Putamen (tissue), 1 donor: ENCODE measurements around the gene HMGN3.

Experiments
- DNase-seq: peaks from one replicate; pipeline ENCODE4 v3.0.0-alpha.2; 2016; ENCODE audit warnings: low spot score

The HMGN3 gene

GRCh38 chr6:79232696-79233462 lies 1.6 kb downstream of the HMGN3 start:
- no peak for DNase-seq

- no peak for DNase-seq
Measured at GRCh38 chr6:79231666-79232065, 2.8 kb downstream of the HMGN3 start.

DNA sequence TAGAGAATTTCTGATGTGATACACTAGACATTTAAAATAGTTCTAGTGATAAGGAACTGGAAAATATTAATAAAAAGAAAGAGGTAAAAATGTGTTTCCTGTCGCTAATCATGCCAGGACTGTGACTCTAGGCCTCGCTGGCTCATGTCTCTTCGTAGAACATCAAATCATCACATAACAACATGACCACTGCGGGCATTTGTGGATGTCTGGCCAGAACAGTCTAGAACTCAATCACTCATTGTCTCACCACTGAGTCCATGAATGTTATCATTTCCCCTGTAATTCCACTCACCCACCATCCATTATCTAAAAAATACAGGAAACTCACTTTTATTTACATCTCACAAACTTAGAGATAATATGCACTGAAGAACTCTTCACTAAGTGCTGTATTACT lies 3.4 kb downstream of the HMGN3 start:
- DNase-seq, result no peak

GRCh38 chr6:79230149-79230548 lies 4.3 kb downstream of the HMGN3 start:
- no peak for DNase-seq

- DNase-seq, result no peak
Measured at GRCh38 chr6:79227445-79227844, 7.0 kb downstream of the HMGN3 start.

GRCh38 chr6:79226660-79227059 lies 7.8 kb downstream of the HMGN3 start:
- DNase-seq, result no peak

- no peak for DNase-seq
Measured at GRCh38 chr6:79225717-79226599, 8.5 kb downstream of the HMGN3 start.

- no peak for DNase-seq
Measured at GRCh38 chr6:79223611-79224404, 10.7 kb downstream of the HMGN3 start.

DNA sequence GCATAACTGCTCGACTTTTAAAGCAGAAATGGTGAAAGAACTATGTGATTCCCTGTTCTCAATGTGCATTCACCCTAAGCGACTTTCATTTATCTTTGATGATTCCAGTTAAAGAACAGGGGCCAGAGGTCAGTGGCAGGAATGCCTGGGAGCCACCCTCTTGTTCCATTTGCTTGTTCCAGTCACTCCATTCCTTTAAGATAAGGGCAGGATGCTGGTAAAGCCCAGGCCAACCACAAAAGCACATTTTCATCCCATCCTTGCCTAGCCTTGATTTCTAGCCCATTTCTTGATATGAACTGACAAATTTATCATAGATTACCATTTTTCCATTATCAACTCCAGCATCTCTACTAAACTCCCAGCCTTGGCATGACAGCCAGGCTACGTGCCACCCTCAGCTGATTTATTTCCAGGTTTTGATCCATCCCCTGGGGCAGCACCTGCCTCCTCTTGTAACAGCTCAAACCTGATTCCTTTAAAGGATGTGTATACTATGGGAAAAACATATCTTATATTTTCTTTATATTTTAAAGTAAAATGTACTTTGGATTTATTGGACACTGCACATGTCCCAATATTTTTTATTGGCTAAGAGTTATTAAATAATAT lies 19.2 kb downstream of the HMGN3 start:
- DNase-seq, result no peak

DNA sequence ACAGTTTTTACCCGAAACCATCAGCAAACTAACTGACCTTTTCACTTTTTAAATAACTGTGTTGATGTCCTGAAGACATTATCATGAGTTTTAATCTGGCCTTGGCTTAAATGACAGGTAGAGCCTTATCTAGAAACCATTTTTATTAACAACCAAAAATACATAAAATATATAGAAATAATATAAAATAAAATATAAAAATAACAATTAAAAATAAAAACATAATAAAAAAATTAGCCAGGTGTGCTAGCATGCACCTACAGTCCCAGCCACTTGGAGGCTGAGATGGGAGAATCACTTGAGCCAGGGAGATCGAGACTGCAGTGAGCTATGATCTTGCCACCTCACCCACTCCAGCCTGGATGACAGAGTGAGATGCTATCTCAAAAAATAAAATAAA lies 21.6 kb downstream of the HMGN3 start:
- DNase-seq, result no peak

DNA sequence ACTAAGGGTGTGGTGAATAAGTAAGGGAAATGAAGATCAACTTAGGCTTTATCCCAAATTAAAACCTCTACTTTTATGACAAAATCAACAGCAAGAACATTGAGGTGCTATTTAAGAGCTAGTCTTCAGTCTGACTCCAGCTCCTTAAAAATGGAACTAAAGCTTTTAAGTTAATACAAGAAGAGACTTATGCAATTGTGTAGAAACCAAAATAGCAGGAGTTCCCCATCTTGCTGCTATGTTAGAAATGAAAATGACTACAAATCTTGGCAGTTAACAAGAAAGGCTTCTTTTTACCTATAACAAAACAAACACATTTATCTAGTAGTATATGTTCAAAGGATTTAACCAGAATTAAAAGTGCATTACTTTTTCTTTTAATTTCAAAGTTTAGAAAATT lies 25.7 kb downstream of the HMGN3 start:
- no peak for DNase-seq

GRCh38 chr6:79203753-79204253 lies 30.7 kb downstream of the HMGN3 start:
- DNase-seq, result no peak

- DNase-seq, result no peak
Measured at GRCh38 chr6:79202556-79202955, 31.9 kb downstream of the HMGN3 start.

DNA sequence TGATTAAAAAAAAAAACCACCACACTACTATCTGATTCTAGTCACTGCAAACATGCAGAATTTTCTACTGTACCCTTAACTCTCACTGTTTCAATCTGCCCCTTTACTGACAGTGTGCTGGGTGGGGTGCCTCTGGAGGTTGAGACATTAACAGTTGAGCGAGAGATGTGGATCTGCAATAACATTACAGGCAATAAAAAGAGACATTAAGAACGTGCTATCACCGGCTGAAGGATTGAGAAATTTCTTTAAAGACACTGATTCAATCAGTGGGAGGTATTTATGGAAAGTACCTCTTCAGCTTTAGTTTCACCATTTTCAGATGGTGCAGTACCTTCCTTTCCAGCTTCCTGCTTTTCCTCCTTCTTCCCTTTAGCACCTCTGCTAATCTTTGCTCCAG lies 32.5 kb downstream of the HMGN3 start:
- DNase-seq, result peak; percentile 24

DNA sequence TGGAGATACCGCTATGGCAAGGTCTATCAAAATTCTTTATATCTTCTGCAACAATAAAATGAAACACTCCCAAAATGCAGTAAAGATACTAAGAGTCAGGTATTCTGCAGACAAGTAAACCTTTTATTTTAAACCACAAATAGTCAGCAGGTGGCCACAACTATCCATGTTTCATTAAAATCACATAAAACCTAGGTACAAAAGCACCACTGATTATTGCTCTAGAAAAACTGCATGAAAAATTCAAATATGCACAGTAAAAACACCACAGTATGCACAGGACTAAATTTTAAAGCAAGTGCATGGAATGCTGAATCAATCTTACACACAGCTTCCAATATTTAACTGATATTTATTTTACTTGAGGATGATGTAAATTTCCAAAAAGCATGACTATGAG lies 33.3 kb downstream of the HMGN3 start:
- no peak for DNase-seq

DNA sequence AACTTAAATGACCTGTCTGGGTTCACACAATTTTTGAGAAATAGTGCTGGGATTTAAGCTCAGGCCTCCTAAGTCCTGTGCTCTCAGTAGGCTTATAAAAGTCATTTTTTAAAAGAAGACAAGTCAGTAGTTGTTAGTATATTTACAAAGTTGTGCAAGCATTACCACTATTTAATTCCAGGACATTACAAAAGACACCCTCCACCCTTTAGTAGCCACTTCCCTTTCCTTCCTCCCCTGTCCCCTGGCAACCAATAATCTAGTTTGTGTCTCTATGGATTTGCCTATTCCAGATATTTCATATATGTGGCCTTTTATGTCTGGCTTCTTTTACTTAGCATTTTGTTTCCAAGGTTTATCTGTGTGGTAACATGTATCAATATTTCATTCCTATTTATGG lies 37.6 kb downstream of the HMGN3 start:
- DNase-seq, result no peak

DNA sequence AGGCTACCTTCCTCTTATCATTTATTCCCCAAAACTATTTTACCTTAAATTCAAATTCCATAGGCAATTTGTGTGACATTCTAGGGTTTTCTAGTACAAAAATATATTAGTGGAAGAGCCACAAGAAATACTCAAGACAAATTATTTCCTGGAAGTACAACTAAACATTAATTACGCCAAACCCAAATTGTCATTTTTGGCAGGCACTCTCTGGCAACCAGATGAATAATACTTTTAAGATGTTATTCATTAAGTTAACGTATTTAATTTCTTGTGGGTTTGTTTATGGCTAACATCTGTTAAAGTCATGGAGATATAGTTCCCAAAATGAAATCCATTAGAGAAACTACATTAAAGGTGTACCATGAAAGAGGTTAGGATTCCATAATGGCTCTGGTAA lies 40.5 kb downstream of the HMGN3 start:
- no peak for DNase-seq

- no peak for DNase-seq
Measured at GRCh38 chr6:79189760-79190350, 44.6 kb downstream of the HMGN3 start.

GRCh38 chr6:79188885-79189480 lies 45.5 kb downstream of the HMGN3 start:
- peak; percentile 27 for DNase-seq

DNA sequence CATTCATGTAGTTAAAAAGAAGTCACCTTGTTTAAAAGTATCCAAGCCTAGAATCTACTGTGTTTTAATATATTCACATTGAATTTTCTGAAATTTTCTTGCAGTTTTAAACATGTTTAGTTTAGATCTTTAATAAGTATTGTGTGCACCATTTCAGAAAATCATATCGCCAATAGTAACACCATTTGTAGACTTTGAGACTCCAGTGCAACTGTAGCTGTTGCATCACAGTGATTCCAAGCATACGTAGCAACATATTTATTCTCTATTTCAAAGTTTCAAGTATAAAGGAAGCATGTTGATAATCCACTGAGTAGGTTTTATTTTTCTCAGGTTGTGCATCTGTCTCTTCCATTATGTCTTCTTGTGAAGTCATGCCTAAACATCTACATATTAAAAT lies 46.4 kb downstream of the HMGN3 start:
- no peak for DNase-seq

DNA sequence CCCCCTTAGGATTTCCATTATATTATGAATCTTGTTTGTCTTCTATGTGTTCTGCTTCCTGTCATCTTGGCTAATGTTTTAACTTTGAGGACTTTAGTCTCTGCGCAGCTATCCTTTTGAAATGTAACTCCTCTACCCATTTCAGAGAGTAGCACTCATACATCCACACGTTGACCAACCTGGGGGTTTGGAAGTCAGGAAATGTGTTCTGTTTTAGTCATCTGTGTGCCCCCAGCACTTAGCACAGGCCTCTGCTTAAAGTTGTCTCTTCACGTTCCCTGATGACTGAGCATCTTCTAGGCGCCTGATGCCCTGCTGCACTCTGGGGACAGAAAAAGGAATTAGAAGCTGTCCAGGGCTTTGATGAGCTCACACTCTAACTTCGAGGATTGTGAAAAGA lies 47.9 kb downstream of the HMGN3 start:
- DNase-seq, result no peak
